Fibroblast of skin of right quadriceps (primary cell): Measurements from ENCODE around the gene AKAP8L.
"Not testable (repeated sequence)": the region's sequence is repeated elsewhere in the genome, so short reads cannot be mapped to it uniquely, and the experiment has no call there.

Source experiments
- DNase-seq: peaks from one replicate; pipeline ENCODE4 v3.0.0-alpha.2; 2013

Gene AKAP8L

DNA sequence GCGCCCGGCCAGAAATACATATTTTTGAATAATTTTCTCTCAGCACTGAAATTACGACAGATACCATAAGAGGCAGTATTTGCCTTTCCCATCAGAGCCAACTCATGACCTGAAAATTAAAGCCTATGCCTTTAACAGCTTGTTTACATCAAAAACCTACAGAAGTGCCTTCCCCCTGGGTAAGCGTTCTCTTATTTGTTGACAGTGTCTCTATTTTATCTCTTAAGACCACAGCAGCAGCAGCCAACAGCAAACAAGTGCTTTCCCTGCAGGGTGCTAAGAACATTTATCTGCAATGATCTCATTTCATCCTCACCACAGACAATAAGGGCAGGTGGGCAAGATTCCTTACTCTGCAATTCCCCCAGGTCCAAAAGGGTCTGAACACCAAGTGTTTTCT, 6.0 kb downstream of the AKAP8L start:
- no peak for DNase-seq

DNA sequence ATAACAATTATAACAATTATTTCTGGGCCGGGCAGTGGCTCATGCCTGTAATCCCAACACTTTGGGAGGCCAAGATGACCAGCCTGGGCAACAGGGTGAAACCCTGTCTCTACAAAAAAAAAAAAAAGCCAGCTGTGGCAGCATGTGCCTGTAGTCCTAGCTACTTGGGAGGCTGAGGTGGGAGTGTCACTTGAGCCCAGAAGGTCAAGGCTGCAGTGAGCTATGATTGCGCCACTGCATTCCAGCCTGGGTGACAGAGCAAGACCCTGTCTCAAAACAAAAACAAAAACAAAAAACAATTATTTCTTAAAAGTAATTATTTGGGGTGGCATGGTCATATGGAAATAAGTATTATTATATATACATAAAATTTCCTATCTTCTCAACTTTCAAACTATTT, 7.4 kb downstream of the AKAP8L start:
- DNase-seq, result not testable (repeated sequence)

DNA sequence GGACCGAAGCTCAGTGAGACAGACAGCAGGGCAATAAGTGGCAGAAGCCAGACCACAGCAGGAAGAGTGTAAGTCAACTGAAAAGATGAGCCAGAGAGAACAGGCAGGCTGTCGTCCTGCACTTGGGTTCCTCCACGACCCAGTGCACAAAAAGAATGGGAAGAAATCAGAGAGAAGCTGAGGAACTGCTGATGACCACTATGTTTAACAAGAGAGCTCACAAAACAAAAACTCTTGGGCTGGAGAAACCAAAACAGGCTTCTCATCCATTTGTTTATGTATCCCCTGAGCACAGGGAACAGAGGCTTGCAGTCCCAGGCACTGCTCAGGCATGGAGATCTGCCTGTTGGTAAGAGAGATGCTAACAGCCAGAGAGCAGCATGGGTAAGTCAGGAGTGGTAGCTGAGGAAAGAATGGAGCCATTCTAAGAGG, 14.0 kb downstream of the AKAP8L start:
- DNase-seq, result no peak

DNA sequence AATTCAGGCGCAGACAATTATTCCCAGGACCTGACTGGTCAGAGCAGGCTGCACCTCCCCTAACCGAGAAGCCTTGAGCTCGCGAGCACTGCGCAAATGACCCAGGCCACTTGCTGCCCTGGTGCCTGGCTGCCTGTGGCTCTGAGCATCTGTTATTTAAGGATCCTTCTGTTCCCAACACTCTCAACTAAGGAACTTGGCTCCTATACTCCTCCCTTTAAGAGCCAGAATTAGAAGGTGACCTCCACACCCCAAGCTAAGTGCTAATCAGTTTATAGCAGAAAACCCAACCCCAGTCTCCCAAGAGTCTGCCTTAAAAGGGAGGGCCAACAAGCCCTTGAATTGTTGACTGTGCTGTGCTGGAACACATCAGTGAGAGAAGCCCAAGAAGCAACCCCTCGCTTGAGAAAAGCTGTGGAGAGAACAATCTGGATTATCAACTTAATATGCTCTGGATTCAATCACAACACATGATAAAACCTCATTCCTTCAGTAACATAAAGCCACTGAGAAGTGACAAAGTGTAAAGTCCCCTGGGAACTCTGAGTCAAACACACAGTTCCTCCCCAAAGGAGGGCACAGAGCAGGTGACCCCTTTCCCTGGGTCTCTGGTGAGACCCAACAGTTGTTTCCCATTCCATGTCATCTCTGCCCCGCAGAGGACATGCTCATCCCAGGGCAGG, 14.6 kb downstream of the AKAP8L start:
- DNase-seq, result no peak

DNA sequence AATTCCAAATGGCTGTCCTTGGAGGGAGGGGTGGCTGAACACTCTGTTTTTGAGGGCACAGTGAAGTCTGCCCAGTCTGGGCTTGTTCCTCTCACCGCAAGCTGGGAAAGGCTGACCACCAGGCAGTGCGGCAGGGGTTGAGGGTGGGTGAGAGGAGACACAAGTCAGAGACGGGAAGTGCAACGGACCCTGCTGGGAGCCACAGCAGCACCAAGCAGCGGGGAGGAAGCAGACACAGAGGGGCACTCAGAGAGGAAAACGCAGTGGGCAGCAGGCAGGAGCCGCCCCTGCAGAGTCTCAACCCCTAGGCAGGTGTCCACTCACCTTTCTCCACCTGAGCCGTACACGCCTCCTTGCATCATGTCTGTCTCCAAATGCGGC, 15.6 kb downstream of the AKAP8L start:
- no peak for DNase-seq

DNA sequence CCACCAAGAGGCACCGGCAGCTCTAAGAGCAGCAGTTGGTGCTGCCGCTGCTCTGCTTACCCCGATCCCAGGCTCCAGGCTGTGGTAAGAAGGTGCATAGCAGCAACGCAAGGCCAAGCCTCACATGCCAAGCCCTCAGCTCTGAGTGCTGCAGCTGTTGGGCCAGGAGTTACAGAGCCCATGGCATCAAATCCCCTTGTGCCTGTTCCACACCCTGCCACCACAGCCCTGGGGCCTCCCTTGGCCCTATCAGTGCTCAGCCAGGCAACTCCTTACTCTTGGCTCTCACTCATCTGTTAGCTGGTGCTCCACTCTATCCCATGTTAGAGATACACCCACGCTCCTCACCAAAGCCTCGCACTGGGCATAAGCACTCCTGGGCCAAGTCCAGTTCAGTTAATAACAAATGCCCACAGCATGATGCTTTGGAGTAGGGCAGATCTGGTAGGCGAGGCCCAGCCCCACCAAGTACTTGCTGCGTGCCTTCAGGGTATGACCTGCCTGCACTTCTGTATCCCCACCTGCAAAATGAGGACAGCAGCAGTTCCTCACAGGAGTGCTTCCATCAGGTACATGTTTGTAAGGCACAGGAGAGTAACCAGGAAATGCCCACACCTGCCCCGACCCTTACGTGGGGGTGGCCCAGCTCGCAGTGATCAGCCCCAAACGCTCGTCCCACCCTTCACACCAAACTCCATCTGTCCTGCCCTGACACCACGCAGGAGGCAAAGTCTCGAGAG, 16.2 kb downstream of the AKAP8L start:
- no peak for DNase-seq

DNA sequence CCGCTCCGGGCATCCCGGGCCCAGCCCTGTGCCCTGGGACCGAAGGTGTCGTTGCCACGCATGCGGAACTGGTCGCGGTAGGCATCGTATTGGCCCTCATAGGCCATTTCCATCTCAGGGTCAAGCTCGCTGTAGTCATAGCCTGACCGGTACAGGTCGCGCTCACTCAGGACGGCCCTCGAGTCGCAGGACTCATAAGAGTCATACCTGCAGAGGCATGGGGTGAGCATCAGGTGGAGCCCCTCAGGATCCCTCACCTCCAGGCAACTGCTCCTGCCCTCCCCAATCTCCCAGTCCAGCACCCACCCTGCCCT, 17.4 kb downstream of the AKAP8L start:
- no peak for DNase-seq

DNA sequence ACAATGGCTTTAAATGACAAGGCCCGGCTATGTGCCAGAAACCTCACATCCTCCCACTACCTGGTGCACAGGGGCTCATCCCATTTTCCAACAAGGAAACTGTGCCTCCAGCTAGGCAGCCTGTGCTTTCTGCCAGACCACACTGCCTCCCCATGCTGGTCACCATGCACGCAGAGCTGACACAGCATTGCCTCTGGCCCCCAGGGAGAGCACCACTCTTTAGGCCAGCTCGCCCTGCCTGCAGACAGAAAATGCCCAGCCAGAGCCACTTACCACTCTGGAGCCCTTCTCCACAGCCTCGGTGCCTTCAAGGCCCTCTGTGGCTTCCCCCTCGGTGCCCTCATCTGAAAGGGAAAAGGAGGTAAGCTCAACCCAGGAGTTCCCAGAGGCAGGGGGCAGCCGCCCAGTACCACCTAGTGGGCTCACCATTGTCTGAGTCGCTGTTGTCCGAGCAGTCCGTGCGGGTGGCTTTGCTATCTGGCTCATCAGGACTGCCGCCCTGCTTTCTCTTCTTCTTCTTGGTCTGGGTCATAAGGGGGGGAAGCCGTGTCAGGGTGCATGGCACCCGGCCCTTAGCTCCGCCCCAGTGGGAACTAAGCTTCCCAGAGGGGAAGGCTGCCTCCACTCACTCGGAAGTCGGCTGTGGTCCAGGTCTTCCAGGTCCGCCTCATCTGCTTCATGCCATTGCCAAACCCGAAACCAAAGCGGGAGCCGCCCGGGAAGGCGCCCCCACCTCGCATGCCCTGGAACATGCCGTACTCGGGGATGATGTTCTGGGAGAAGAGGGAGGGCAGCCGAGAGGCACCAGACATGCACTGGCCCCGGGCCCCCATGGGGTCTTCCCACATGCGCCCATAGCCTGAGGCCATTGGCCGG, 18.0 kb downstream of the AKAP8L start:
- no peak for DNase-seq

DNA sequence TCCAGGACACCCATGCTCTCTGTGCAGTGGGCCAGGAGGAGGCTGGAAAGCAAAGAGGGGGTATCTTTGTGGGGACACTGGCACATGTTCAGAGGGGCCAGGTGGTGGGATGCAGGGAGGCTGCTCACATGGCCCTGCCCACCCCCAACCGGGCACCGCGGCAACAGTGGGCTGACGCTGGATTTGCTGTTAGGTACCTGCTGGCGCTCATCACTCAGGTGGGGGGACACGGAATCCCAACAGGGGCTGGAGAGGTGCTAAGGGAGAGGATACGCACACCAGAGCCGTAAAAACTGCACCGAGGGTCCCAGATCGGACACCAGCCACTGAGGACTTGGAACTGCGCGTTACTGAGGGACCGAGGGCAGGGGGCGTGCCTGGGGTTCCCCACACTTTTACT, 19.2 kb downstream of the AKAP8L start:
- DNase-seq, result no peak

DNA sequence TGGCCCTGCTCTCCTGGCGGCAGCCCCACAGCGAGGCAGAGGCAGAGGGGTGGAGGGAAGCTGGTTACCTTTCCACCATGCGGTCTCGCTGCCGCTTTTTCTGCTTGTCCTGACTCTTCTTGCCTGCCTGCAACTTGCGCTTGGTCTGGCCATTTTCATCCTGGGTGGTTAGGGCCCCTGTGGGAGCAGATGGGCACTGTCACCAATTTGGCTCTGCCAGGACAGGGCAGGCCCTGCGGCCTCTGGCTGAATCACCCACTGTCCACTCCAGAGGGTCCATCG, 19.6 kb downstream of the AKAP8L start:
- DNase-seq, result no peak

DNA sequence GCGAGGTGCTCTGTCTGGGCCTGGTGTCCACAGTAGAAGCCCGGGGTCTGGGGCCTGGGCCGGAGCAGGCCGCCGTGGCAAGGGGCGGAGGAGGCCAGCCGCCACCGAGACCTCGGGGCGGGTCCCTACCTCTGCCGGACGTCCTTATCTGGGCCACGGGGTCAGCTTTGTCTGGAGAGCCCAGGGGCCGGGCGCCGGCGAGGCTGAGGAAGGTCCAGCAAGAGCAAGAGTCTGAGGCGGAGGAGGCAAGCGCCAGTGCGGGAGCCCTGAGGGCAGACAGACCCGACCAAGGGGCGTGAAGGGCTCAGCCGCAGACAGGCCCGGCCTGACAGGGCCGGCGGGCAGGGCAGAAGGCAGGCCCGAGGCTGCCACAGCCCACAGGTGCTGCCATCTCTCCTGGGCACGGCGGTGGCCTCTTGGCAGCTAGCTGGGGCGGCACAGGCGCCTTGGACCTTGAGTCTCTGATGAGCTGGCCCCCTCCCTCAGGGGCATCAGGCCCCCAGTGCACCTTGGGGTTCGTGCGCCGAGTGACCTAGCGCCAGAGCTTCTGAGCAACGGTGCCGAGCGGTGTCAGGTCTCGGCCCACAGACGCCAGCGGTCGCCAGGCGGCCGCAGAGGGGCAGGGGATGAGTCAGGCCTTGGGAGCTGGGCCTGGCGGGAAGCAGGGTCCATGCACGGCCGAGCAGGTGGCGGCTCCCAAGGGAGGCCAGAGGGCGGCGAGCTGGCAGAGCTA, 20.1 kb downstream of the AKAP8L start:
- DNase-seq, result no peak

DNA sequence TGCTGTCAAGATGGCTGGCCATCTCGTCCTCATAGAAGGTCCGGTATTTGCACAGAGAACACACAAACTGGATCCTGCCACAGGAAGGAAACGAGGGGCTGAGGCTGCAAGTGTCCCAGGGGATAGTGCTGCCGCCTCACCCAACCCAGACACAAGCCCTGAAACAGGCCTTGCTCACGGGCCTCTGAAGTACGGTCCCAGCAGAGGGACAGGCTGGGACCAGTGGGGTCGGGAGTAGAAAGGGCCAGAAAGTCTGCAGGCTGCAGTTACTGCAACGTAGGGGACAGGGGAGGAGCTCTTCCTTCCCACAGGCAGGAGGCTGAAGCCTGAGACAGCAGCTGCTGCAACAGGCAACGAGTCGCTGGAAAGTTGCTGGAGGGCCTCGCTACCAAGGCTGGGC, 21.0 kb downstream of the AKAP8L start:
- DNase-seq, result no peak

DNA sequence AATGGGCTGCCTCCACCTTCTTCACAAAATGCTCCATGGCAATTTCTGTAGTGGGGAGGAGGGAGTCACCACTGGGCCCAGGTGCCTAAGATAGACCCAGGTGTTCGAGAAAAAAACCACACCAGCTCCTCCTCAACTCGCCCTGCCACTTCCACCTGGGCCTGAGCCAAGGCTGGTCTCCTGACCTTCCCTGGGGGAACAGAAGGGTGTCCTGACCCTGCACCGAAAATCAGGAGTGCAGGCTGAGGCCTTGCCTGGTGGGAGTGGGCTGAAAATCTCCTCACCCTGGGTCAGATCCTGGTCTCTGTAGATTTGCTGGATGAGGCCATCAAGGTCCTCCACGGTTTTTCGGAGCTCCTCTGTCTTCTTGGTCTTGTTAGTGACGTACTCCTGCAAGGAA, 21.6 kb downstream of the AKAP8L start:
- DNase-seq, result no peak

DNA sequence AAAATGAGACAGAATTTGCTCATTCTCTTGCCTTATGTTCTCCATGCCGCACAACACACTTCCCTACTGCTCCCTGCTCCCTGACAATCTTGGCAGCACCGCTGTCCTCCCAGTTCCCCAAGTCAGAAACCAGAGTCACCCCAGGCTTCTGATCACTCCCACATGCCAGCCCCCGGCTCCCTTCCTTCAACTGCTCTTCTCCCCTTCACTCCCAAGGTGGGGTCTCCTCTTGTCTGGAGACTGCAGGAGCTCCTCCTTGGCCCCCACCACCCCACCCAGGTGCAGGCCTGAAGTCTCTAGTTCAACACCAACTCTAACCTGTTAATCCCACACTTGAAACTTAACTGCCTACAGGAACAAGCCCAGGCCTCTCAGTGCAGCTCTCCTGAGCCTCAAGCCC, 22.4 kb downstream of the AKAP8L start:
- DNase-seq, result no peak

DNA sequence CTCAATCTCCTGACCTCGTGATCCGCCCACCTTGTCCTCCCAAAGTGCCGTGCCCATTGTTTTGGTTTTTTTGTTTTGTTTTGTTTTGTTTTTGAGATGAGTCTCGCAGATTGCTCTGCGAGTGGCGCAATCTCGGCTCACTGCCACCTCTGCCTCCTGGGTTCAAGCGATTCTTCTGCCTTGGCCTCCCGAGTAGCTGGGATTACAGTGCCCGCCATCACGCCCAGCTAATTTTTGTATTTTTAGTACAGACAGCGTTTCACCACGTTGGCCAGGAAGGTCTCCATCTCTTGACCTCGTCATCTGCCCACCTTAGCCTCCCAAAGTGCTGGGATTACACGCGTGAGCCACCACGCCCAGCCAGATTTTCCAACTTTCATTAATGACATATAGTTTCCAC, 23.5 kb downstream of the AKAP8L start:
- not testable (repeated sequence) for DNase-seq

DNA sequence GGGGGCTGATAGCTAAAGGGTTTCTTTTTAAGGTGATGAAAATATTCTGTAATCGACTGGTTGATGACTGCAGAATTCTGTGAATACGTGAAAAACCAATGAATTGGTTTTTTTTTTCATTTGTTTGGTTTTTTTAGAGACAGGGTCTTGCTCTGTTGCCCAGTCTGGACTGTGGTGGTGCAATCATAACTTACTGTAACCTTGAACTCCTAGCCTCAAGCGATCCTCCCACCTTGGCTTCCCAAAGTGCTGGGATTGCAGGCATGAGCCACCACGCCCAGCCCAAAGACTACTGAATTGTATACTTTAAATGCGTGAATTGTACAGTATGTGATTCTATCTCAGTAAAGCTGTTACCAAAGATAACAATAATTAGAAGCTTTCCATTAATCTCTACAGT, 24.4 kb downstream of the AKAP8L start:
- no peak for DNase-seq

DNA sequence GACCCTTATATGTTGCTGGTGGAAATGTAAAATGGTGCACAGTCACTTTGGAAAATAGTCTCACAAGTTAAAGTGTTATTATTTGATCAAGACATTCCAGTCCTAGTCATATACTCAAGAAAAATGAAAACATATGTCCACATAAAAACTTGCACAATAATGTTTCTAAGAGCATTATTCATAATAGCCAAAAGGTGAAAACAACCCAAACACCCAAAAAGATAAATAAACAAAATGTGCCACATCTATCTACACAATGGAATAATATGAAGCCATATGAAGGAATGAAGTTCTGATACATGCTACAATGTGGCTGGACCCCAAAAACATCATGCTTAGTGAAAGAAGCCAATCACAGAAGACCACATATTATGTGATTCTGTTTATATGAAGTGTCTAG, 24.8 kb downstream of the AKAP8L start:
- peak; percentile 26 for DNase-seq

DNA sequence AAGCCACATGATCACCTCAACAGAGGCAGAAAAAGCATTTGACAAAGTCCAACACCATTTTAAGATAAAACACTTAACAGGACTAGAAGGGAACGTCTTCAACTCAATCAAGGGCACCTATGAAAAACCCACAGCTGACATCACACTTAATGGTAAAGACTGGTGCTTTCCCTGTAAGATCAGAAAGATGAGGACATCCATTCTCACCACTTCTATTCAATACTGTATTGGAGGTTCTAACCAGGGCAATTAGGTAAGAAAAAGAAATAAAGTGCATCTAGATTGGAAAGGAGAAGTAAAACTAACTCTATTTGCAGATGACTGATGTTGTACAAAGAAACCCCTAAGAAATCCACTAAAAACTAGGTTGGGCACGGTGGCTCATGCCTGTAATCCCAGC, 28.0 kb downstream of the AKAP8L start:
- no peak for DNase-seq

DNA sequence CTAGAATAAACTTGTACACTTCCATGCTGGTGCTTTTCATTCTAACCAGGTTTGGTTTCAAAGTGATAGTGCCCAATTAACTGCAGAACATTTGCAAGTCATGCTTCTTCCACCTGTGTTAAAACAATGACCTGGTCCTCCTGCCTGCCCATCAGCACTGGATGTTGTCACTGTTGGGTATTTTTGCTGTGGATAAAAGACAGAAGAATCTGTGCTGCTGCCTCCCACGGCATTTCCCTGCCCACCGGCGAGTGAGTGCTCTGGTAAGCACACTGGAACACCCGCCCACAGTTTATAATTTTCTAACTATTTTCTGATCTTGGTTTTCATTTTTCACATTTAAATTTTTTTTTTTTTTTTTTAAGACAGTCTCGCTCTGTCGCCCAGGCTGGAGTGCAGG, 36.9 kb downstream of the AKAP8L start:
- DNase-seq, result no peak

DNA sequence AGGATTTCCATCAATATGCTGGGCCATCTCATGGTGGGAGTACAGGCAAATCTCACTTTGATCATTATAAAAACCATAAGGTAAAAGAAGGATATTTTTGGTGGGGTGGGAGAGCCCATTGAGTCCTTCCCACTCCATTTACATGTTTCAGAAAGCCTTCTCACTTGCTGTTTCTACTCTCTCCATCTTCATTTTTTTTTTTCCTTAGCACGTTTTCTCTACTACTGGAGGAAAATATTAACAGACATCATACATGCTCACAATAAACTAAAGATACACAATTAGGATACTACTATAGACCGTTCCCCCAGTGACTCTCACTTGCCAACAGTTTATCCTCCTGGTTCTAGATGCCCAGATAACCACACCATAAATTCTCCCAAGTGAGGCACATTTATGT, 37.4 kb downstream of the AKAP8L start:
- no peak for DNase-seq

DNA sequence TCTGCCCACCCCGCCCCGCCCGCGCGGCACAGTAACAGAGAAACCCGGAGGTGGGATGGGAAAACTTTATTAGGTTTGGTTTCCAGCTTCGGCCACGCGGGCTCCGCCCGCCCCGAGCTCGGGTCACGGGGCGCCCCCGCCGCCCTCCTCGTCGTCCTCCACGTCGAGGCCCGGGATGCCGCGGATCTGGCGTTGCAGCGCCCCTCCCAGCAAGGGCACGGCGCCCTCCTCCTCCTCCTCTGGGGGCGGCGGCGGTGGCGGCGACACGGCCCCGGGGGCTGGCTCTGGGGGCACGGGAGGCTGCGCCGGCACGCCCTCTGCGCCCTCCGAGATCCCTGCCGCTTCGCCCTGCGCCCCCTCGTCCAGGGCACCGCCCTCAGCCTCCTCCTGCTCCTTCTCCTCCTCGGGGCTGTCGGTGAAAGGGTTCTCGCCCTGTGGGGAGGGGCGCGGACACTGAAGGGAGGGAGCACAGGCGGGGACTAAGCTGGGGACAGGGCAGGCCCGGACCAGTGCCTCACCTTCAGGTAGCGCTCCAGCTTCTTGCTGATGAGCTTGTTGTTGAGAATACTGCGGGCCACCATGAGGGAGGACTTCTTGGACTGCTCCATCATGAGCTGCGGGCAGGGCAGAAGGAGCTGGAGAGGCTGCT, 38.7 kb downstream of the AKAP8L start:
- peak; percentile 33 for DNase-seq

DNA sequence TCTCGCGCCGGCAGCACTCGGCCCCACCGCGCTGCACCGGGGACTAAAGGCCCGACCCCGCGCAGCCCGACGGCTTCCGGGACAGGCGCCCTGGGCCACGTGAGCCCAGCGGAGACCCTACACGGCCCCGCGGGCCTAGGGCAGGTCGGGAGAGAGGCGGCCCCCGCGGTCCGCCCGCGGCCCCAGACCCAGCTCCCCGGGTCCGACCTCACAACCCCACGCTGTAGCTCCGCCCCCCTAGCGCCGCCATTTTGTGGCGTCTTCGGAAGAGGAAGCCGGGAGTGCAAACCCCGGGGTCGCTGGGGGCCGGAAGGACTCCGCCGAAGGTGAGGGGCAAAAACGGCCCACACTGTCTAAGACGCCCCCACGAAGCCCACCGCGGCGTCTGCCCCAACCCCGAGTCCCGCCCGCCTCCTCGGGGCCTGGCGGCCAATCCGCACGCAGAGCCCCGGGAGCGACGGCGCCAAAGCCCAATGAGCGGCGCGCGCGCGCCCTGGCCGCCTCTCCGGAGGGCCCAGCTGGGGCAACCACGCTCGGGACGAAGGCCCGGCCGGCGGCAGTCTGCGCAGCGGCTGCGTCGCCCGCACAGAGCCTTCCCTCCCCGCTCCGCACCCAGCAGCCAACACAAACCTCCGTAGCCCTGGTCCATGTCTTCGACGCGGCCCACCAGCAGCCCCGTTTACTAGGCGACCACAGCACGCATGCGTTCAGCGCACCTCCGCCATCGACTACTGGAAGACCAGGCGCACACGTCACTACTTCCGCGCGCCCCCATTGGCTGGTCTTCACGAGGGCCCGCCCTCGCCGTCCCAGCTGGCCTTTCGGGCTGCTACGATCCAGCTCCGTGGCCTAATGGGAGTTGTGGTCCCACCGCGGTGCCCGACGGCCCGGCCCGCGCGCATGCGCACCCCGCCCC, 39.4 kb downstream of the AKAP8L start, which contains the start of gene AKAP8:
Gene AKAP8, minus strand, starts transcription at position 705 of the 916 bp plus-strand sequence. Its CDS starts 56 bp downstream, at position 649.
- DNase-seq, result peak; percentile 99
